DMS153 (cell line): ENCODE results near the gene NUP210.
"Not testable (repeated sequence)": the region's sequence is repeated elsewhere in the genome, so short reads cannot be mapped to it uniquely, and the experiment has no call there.

Experiments
- DNase-seq: peaks from one replicate; lab custom pipeline; 2025; lab: John Stamatoyannopoulos, UW

Gene NUP210

GRCh38 chr3:13406190-13406589, 13.9 kb downstream of the NUP210 start:
- no peak for DNase-seq

GRCh38 chr3:13405614-13406013, 14.5 kb downstream of the NUP210 start:
- DNase-seq: no peak

- DNase-seq: no peak
These were observed 15.3 kb downstream of the NUP210 start for GRCh38 chr3:13404626-13405452.

- DNase-seq: no peak
These were observed 16.3 kb downstream of the NUP210 start for GRCh38 chr3:13403847-13404246.

GRCh38 chr3:13403213-13403819, 16.8 kb downstream of the NUP210 start:
- DNase-seq: no peak

GRCh38 chr3:13401149-13401548, 19.0 kb downstream of the NUP210 start:
- DNase-seq: no peak

GRCh38 chr3:13400114-13400673, 19.9 kb downstream of the NUP210 start:
- no peak for DNase-seq

GRCh38 chr3:13399603-13400002, 20.5 kb downstream of the NUP210 start:
- DNase-seq: no peak

GRCh38 chr3:13397316-13397715, 22.8 kb downstream of the NUP210 start:
- no peak for DNase-seq

- no peak for DNase-seq
These were observed 25.8 kb downstream of the NUP210 start for GRCh38 chr3:13394363-13394762.

GRCh38 chr3:13393427-13394360, 26.4 kb downstream of the NUP210 start:
- no peak for DNase-seq

- no peak for DNase-seq
These were observed 28.8 kb downstream of the NUP210 start for GRCh38 chr3:13391308-13391707.

- DNase-seq: no peak
These were observed 30.7 kb downstream of the NUP210 start for GRCh38 chr3:13389378-13389777.

- no peak for DNase-seq
These were observed 31.3 kb downstream of the NUP210 start for GRCh38 chr3:13388816-13389215.

GRCh38 chr3:13385373-13385965, 34.7 kb downstream of the NUP210 start:
- DNase-seq: no peak

GRCh38 chr3:13380971-13381370, 39.2 kb downstream of the NUP210 start:
- no peak for DNase-seq

- no peak for DNase-seq
These were observed 40.8 kb downstream of the NUP210 start for GRCh38 chr3:13379201-13379830.

GRCh38 chr3:13378155-13378554, 42.0 kb downstream of the NUP210 start:
- no peak for DNase-seq

- not testable (repeated sequence) for DNase-seq
These were observed 42.4 kb downstream of the NUP210 start for GRCh38 chr3:13377741-13378140.

GRCh38 chr3:13377021-13377420, 43.1 kb downstream of the NUP210 start:
- no peak for DNase-seq

- DNase-seq: no peak
These were observed 44.0 kb downstream of the NUP210 start for GRCh38 chr3:13376091-13376490.
